Neural cell (in vitro differentiated cells): ENCODE results near the gene QPRT.

Experiments
- CTCF ChIP-seq: fragments of 450-650 bp; IDR thresholded peaks from 2 replicates; pipeline ENCODE4 v1.5.1; 2014; ENCODE audit warnings: antibody characterized with exemption, mild to moderate bottlenecking, moderate library complexity; ENCODE audit not compliant: poor library complexity, severe bottlenecking
- EZH2 ChIP-seq: fragments of 200-600, 300-800 bp; shearing (Covaris generic), sonication (generic); IDR thresholded peaks from 2 replicates; pipeline ENCODE4 v1.6.1; 2014; ENCODE audit warnings: antibody characterized with exemption, low read length, borderline replicate concordance, mild to moderate bottlenecking; ENCODE audit not compliant: insufficient read depth, poor library complexity, severe bottlenecking
- POLR2AphosphoS5 ChIP-seq: IDR thresholded peaks from 2 replicates; pipeline ENCODE4 v1.6.1; 2012
- REST ChIP-seq: IDR thresholded peaks from 2 replicates; pipeline ENCODE4 v1.6.1; 2012; ENCODE audit warnings: borderline replicate concordance
- TAF1 ChIP-seq: IDR thresholded peaks from 2 replicates; pipeline ENCODE4 v1.6.1; 2012; ENCODE audit warnings: low read depth

- TF ChIP-seq CTCF: no peak
- no peak for TF ChIP-seq REST
- no peak for TF ChIP-seq EZH2
- TF ChIP-seq TAF1: no peak
- TF ChIP-seq POLR2AphosphoS5: no peak
Observed at GRCh38 chr16:29702269-29702668, 23.3 kb downstream of the QPRT start.
